Stimulated activated naive CD8-positive, alpha-beta T cell treated with anti-CD3 and anti-CD28 coated beads, Interleukin-15, Interleukin-2, amounts not matched to agents 100 ng/mL and 50 ng/mL, for 24 hours (primary cell): ENCODE results near the gene CFAP53.
"Not testable (repeated sequence)": the region's sequence is repeated elsewhere in the genome, so short reads cannot be mapped to it uniquely, and the experiment has no call there.

Experiments used
- H3K27ac Mint-ChIP-seq: one replicate; pipeline ENCODE4 v1.8.0; 2021; ENCODE audit warnings: mild to moderate bottlenecking, mixed read lengths
- H3K27me3 Mint-ChIP-seq: one replicate; pipeline ENCODE4 v1.8.0; 2021; ENCODE audit warnings: mixed read lengths
- H3K36me3 Mint-ChIP-seq: one replicate; pipeline ENCODE4 v1.8.0; 2021; ENCODE audit warnings: low read depth, mixed read lengths
- H3K4me1 Mint-ChIP-seq: one replicate; pipeline ENCODE4 v1.8.0; 2021; ENCODE audit warnings: low read depth, mixed read lengths
- H3K4me3 Mint-ChIP-seq: one replicate; pipeline ENCODE4 v1.8.0; 2021; ENCODE audit warnings: mild to moderate bottlenecking, mixed read lengths
- H3K9me3 Mint-ChIP-seq: one replicate; pipeline ENCODE4 v1.8.0; 2021; ENCODE audit warnings: mixed read lengths

CFAP53 gene, protein sequence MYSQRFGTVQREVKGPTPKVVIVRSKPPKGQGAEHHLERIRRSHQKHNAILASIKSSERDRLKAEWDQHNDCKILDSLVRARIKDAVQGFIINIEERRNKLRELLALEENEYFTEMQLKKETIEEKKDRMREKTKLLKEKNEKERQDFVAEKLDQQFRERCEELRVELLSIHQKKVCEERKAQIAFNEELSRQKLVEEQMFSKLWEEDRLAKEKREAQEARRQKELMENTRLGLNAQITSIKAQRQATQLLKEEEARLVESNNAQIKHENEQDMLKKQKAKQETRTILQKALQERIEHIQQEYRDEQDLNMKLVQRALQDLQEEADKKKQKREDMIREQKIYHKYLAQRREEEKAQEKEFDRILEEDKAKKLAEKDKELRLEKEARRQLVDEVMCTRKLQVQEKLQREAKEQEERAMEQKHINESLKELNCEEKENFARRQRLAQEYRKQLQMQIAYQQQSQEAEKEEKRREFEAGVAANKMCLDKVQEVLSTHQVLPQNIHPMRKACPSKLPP

GRCh38 chr18:50266248-50266704 lies at the start of gene CFAP53:
Gene CFAP53, minus strand, starts transcription at chr18:50266495. Its CDS starts 91 bp downstream, at chr18:50266404.
- peaks cover 20% of the 10 kb centered on the region for H3K36me3 Mint-ChIP-seq
- peaks cover 37% of the 10 kb centered on the region for H3K4me1 Mint-ChIP-seq
- H3K9me3 Mint-ChIP-seq = no peaks in the 10 kb centered on the region
- peak within 1 kb of the TSS; percentile 85 for H3K4me3 Mint-ChIP-seq
- H3K27me3 Mint-ChIP-seq = no peaks in the 10 kb centered on the region
- peak within 1 kb of the TSS; percentile 88 for H3K27ac Mint-ChIP-seq

- Mint-ChIP-seq H3K9me3 (no peaks in the 10 kb centered on the region), H3K36me3 (no peaks in the 10 kb centered on the region), H3K27me3 (no peaks in the 10 kb centered on the region), H3K4me3 (no peak overlapping the region), H3K4me1 (peaks cover 15% of the 10 kb centered on the region), H3K27ac (no peak overlapping the region)
These were observed 49.0 kb upstream of the CFAP53 start for GRCh38 chr18:50315100-50315871.

- no peaks in the 10 kb centered on the region for H3K27me3 Mint-ChIP-seq
- peaks cover 10% of the 10 kb centered on the region for H3K4me1 Mint-ChIP-seq
- H3K27ac Mint-ChIP-seq = no peak overlapping the region
- H3K36me3 Mint-ChIP-seq = no peaks in the 10 kb centered on the region
- H3K4me3 Mint-ChIP-seq = no peak overlapping the region
- no peaks in the 10 kb centered on the region for H3K9me3 Mint-ChIP-seq
These were observed 47.7 kb upstream of the CFAP53 start for GRCh38 chr18:50313873-50314460.

- H3K9me3 Mint-ChIP-seq = no peaks in the 10 kb centered on the region
- no peaks in the 10 kb centered on the region for H3K27me3 Mint-ChIP-seq
- peaks cover 16% of the 10 kb centered on the region for H3K4me1 Mint-ChIP-seq
- no peaks in the 10 kb centered on the region for H3K36me3 Mint-ChIP-seq
- no peak overlapping the region for H3K4me3 Mint-ChIP-seq
- no peak overlapping the region for H3K27ac Mint-ChIP-seq
These were observed 46.8 kb upstream of the CFAP53 start for GRCh38 chr18:50313031-50313607.

DNA sequence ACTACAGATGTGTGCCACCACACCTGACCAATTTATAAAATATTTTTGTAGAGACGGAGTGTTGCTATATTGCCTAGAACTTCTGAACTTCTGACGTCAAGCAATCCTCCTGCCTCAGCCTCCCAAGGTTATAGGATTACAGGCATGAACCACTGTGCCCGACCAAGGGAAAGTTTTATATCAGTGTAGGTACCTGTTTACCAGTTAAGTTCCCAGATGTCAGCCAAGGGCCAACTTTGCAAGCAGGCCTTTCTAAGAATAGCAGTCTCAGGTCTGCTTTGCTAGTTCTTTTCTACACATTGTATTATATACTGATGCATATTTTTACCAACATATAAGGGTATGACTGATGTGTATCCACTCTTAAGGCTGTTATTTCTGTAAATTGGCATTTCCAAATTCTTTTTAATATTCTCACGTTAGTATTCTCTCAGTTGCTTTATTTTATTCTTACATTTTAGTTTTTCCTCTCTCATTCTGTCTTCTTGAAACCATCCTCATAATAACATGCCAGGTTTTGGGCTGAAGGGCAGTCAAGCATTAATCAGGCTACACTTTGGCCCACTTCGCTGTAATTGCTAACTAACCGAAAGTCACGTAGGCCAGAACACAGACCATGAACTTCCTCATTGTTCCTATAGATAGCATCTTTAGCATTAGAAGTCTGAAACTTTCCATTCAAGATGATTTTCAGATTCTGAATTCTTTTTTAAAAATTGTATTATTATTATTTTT lies 46.2 kb upstream of the CFAP53 start:
- H3K4me3 Mint-ChIP-seq = peak overlapping the region; percentile 8
- H3K36me3 Mint-ChIP-seq = no peaks in the 10 kb centered on the region
- H3K27ac Mint-ChIP-seq = peak overlapping the region; percentile 65
- peaks cover 21% of the 10 kb centered on the region for H3K4me1 Mint-ChIP-seq
- no peaks in the 10 kb centered on the region for H3K27me3 Mint-ChIP-seq
- H3K9me3 Mint-ChIP-seq = no peaks in the 10 kb centered on the region

DNA sequence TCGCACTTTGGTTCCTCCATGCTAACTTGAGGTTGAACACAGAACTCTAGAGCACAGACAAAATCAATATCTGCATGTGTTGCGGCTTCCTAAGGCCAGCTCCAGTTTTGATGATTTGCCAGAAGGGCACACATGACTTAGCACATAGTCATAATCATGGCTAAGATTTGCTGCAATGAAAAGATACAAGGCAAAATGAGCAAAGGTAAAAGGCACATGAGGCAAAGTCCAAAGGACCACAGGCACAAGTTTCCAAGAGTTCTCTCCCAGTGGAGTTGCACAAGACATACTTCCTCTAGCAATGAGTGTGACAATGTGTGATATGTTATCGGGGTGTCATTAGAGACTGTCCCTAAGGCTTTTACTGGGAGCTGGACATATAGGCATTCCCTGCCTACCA lies 45.4 kb upstream of the CFAP53 start:
- Mint-ChIP-seq H3K36me3 (no peaks in the 10 kb centered on the region), H3K4me1 (peaks cover 27% of the 10 kb centered on the region), H3K27ac (no peak overlapping the region), H3K4me3 (no peak overlapping the region), H3K9me3 (no peaks in the 10 kb centered on the region), H3K27me3 (no peaks in the 10 kb centered on the region)

GRCh38 chr18:50310080-50310479 lies 43.8 kb upstream of the CFAP53 start:
- no peak overlapping the region for H3K4me3 Mint-ChIP-seq
- H3K9me3 Mint-ChIP-seq = no peaks in the 10 kb centered on the region

GRCh38 chr18:50308851-50309250 lies 42.6 kb upstream of the CFAP53 start:
- H3K36me3 Mint-ChIP-seq, H3K4me3 Mint-ChIP-seq, H3K9me3 Mint-ChIP-seq, H3K27ac Mint-ChIP-seq: not testable (repeated sequence)
- Mint-ChIP-seq H3K27me3 (peaks cover 14% of the 10 kb centered on the region), H3K4me1 (peaks cover 25% of the 10 kb centered on the region)

More at GRCh38 chr18:50310080-50310479, 43.8 kb upstream of the CFAP53 start:
- peaks cover 6% of the 10 kb centered on the region for H3K27me3 Mint-ChIP-seq
- H3K27ac Mint-ChIP-seq = no peak overlapping the region
- H3K4me1 Mint-ChIP-seq = peaks cover 28% of the 10 kb centered on the region
- H3K36me3 Mint-ChIP-seq = no peaks in the 10 kb centered on the region

DNA sequence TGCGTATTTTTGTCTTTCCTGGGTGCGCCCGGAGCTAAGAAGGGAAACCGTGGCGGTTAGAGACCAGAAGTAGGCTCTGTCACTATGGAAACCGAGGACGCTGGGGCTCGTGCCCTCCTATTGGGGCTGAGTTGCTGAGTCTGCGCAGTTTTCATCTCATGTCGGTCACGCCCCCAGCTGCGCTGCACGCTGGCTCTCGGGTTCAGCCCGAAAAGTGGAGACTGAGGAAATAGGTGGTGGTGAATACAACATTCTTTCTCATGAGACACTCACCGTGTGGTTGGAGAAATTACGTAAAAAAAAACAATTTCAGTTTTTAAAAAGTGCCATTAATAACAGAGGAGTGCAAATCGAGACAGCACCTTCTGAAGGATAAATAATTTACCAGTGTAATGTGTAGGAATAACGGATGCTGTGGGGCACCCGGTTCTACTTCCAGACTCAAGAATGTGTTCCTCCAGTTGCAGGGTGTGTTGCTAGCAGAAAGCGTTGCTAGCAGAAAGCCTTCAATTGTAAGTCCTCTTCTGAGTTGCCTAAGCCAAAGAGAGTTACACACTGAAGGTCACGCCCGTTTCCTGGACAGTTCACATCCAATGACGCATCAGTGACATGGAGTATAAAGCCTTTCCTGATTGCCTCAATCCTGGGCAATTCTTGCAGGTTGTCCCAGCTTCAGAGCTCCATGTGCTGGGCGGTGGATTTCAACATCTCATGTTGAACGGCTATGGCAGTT lies 41.6 kb upstream of the CFAP53 start:
- Mint-ChIP-seq H3K36me3 (no peaks in the 10 kb centered on the region), H3K9me3 (no peaks in the 10 kb centered on the region), H3K4me3 (peak overlapping the region; percentile 92), H3K27me3 (peaks cover 21% of the 10 kb centered on the region), H3K4me1 (peaks cover 25% of the 10 kb centered on the region), H3K27ac (peak overlapping the region; percentile 90)

GRCh38 chr18:50307400-50307737 lies 41.1 kb upstream of the CFAP53 start:
- peaks cover 21% of the 10 kb centered on the region for H3K4me1 Mint-ChIP-seq
- no peaks in the 10 kb centered on the region for H3K36me3 Mint-ChIP-seq
- peak overlapping the region; percentile 92 for H3K4me3 Mint-ChIP-seq
- H3K27me3 Mint-ChIP-seq = peaks cover 26% of the 10 kb centered on the region
- H3K27ac Mint-ChIP-seq = peak overlapping the region; percentile 90
- H3K9me3 Mint-ChIP-seq = no peaks in the 10 kb centered on the region

DNA sequence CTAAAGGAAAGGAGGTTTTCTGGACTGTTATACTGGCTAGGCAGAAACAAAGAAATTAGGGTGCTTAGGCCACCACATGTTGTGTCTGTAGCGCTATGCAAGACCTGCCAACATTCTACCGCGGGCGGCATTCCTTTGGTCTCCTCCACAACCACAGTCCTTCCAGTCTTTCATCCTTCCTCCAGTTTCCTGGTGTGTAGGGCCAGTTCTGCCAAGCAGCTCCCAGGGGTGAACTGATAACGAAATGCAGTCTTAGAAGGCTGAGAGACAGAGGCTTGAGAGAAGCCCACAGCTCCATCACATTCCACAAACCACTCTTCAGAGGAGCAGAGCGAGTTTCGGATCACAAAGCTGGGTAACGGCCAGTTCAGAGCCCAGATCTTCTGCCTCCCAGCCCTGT lies 40.6 kb upstream of the CFAP53 start:
- no peaks in the 10 kb centered on the region for H3K36me3 Mint-ChIP-seq
- H3K27ac Mint-ChIP-seq = no peak overlapping the region
- peaks cover 21% of the 10 kb centered on the region for H3K4me1 Mint-ChIP-seq
- H3K9me3 Mint-ChIP-seq = no peaks in the 10 kb centered on the region
- H3K4me3 Mint-ChIP-seq = peak overlapping the region; percentile 92
- H3K27me3 Mint-ChIP-seq = peaks cover 28% of the 10 kb centered on the region

DNA sequence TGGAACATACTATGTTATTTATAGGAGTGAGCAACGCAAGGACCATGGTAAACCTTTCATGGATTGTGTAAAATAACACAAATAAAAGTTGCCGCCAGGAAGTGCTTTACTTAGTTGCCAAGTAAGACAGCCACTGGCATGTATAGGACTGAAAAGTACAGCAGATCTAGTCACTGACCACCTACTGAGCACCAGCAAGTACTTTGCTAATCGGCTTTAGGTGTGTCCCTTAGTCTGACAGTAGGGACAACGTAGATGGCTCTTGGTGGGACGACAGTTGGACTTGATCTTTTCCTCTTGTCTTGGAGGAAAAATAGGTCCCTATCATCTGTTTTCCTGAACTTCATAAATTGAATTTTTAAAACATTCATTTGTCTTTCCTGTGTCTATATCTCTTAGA lies 34.8 kb upstream of the CFAP53 start:
- H3K27me3 Mint-ChIP-seq = peaks cover 47% of the 10 kb centered on the region
- no peak overlapping the region for H3K27ac Mint-ChIP-seq

DNA sequence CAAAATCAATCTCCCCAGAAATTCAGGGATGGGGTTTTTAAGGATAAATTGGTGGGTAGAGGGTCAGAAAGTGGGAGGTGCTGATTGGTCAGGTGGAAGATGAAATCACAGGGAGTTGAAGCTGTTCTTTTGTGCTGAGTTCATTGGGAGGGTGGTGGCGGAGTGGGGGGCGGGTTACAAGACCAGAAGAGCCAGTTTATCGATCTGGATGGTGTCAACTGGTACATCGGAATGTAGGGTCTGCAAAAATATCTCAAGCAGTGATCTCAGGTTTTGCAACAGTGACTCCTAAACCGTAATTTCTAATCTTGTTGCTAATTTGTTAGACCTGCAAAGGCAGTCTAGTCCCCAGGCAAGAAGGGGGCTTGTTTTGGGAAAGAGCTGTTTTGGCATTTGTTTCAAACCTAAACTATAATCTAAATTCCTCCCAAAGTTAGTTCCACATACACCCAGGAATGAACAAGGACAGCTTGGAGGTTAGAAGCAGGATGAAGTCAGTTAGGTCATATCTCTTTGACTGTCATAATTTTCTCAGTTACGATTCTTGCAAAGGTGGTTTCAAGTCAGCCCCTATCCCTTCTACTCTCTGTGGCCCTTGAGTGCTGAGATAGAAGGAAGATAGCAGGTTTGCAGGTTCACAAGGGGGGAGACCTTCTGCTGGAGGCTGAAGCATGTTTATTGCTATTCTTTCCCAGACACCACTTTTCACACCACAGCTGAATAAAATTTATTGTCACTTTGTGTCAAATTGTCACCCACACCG lies 33.5 kb upstream of the CFAP53 start:
- peaks cover 40% of the 10 kb centered on the region for H3K27me3 Mint-ChIP-seq
- H3K36me3 Mint-ChIP-seq = no peaks in the 10 kb centered on the region
- H3K9me3 Mint-ChIP-seq = no peaks in the 10 kb centered on the region
- H3K4me3 Mint-ChIP-seq = no peak overlapping the region
- H3K4me1 Mint-ChIP-seq = peaks cover 6% of the 10 kb centered on the region
- H3K27ac Mint-ChIP-seq = no peak overlapping the region

More for the DNA sequence above, 34.8 kb upstream of the CFAP53 start:
- Mint-ChIP-seq H3K9me3 (no peaks in the 10 kb centered on the region), H3K4me3 (no peak overlapping the region), H3K36me3 (no peaks in the 10 kb centered on the region), H3K4me1 (peaks cover 6% of the 10 kb centered on the region)
